HG02642 (cell line): Measurements from ENCODE around the gene TNF.
"Not testable (repeated sequence)": the region's sequence is repeated elsewhere in the genome, so short reads cannot be mapped to it uniquely, and the experiment has no call there.

Source experiments
- ATAC-seq: cut with Tn5 transposase; IDR thresholded peaks from one replicate; pipeline ENCODE4 v1.9.1; 2021; ENCODE audit warnings: mild to moderate bottlenecking; ENCODE audit not compliant: unreplicated experiment, poor library complexity

The TNF gene

GRCh38 chr6:31585491-31585890, 10.1 kb downstream of the TNF start:
- no peak for ATAC-seq

GRCh38 chr6:31586008-31586407, 10.6 kb downstream of the TNF start, which contains the start of gene LST1:
Gene LST1 (plus strand): TSS chr6:31586277. CDS start chr6:31587300, 1,023 bp downstream.
- ATAC-seq = no peak

- ATAC-seq = no peak
Measured at GRCh38 chr6:31586599-31587281, 11.4 kb downstream of the TNF start.

GRCh38 chr6:31587791-31588777, 12.7 kb downstream of the TNF start:
- ATAC-seq = no peak

GRCh38 chr6:31588871-31589650, 13.7 kb downstream of the TNF start:
- ATAC-seq = no peak

DNA sequence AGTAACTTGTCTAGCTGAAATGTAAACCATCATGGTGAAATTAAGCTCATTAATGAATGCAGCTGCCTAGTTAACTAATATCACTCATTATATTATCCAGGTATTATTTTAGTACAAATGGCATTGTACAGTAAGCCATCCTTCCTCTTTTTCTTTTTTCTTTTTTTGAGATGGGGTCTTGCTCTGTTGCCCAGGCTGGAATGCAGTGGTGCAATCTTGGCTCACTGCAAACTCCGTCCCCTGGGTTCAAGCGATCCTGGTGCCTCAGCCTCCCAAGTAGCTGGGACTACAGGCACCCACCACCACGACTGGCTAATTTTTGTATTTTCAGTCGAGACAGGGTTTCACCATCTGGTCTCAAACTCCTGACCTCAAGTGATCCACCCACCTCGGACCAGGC, 15.3 kb downstream of the TNF start:
- ATAC-seq = not testable (repeated sequence)

GRCh38 chr6:31592396-31592771, 17.0 kb downstream of the TNF start:
- ATAC-seq = no peak

- ATAC-seq = no peak
Measured at GRCh38 chr6:31597006-31597405, 21.6 kb downstream of the TNF start.

- no peak for ATAC-seq
Measured at GRCh38 chr6:31607317-31607716, 32.0 kb downstream of the TNF start.

DNA sequence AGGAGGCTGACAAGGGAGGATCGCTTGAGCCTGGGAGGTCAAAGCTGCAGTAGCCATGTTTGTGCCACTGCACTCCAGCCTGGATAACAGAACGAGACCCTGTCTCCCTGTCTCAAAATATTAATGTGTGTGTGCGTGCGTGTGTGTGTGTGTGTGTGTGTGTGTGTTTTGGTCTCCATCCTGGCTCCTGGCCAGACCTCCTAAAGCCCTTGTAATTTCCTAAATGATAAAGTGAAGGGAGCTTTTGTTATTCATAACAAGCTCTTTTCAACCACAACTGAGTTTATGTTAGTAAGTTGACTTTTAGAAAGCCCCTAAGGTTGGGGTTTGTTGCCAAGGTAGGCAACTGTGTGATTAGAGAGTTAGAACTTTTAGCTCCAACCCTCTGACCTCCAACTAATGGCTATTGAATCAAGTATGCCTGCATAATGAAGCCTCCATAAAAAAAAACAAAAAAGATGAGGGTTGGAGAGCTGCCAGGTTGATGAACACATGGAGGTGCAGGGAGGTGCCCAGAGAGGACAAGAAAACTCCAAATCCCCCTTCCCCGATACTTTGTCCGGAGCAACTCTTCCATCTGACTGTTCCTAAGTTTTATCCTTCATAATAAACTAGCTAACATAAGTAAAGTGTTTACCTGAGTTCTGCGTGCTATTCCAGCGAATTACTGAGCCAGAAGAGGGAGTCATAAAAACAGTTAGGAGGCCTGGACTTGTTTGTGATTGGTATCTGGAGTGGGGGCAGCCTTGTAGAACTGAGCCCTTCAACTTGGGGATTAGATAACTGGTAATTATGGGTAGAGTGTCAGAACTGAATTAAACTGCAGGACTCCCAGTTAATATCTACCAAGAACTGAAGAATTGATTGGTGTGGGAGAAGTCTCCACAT, 34.4 kb downstream of the TNF start:
- no peak for ATAC-seq

GRCh38 chr6:31610968-31611367, 35.6 kb downstream of the TNF start:
- ATAC-seq = no peak

- no peak for ATAC-seq
Measured at GRCh38 chr6:31614075-31614619, 38.8 kb downstream of the TNF start.

DNA sequence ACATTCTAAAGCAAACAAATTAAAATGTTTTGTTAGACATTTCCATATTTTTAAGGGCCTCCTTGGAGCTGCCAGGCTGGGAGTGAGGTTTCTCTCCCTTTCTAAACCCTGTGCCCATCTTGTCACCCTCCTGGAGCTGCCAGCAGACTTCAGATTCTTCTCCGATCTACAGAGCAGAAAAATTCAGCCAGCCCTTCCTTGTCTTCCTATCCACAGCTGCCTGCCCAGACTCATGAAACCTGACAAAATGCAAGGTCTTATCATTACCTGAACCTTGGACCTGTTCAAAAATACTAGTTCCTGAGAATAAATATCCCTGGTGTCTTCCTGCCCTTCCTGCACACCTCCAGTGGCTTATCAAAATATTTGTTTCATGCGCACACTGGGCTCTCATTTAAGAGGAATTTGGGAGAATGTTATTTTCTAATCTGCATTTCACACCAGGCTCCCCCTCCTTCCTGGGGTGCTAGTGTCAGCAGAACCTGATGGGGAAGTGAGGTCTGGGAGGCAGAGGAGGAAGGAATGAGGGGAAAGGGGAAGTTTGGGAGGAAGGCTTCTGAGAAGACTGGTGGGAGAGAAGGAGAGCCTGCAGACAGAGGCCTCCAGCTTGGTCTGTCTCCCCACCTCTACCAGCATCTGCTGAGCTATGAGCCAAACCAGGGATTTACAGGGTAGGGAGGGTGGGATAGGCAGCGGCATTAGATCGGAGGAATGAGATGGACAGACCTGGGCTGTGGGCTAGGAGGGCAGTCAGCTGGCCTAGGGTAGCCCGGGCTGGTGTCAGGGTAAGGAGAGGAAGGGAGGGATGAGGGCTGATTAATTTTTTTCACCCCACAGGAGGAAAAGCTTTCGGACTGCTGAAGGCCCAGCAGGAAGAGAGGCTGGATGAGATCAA, 39.6 kb downstream of the TNF start, which contains the start of gene AIF1:
Gene AIF1 (plus strand): TSS at position 551 of the 895 bp plus-strand sequence. CDS start 96 bp downstream, at position 647.
- ATAC-seq = no peak

- ATAC-seq = no peak
Measured at GRCh38 chr6:31615748-31616147, 40.4 kb downstream of the TNF start.

DNA sequence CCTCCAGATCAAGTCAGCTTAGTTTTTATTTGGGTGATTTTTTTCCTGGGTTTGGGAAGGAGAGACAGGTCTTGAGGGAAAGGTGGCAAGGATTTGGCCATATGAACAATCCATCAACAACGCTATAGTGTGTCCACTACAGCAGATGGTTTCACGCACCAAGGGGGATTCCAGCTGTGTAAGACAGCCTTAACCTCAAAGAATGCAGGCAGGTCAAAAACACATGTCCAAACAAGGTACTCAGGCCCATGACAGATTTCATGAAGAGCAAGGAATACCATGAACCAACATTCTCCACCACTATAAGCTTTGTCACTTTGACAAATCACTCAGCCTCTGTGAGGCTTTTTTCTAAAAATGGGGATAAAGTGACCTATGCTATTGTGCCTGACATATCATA, 41.6 kb downstream of the TNF start:
- no peak for ATAC-seq

GRCh38 chr6:31619805-31620585, 44.6 kb downstream of the TNF start:
- peak; percentile 85 for ATAC-seq

DNA sequence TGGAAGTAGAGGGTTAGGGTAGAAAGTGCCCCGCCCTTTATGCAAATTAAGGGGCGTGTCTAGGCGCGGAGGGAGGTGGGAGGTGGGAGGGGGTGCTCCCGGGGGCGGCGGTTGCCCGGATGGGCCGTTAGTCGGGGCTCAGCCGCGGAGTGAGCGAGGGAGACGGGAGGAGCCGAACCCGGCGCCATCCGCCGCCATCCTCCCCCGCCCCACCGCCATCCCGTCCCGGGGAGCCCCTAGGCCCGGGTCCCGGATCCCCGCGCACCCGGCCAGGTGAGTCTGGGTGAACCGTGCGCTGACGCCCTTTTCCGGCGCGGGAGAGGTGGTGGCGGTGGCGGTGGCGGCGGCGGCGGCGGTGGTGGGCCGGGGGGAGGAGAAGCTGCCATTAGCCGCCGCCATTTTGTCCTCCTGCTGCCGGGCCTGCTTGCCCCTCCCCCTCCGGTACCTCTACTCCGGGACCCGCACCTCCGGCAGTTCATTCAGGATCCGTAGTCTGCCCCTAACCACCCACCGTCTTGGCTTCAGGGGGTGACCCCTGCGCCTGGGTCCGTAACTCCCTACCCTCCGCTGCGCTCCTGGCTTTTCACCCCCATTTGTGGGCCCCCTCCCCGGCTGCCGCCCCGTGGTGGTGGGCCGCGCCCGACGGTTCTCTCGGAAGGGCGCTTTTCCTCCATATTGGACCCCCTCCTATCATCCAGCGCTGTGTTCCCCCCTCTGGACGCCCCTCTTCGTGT, 45.4 kb downstream of the TNF start, which contains the start of gene PRRC2A:
Gene PRRC2A (plus strand): TSS at position 130 of the 734 bp plus-strand sequence. CDS start 2,075 bp downstream, outside the sequence.
- peak; percentile 60 for ATAC-seq
